ENCODE measurements around the gene DDX31.

The DDX31 gene

GRCh38 chr9:132644251-132644650 lies 25.5 kb downstream of the DDX31 start:
- Histone ChIP-seq H3K36me3 (ENCODE audit: control insufficient read depth, insufficient read depth, low read length) (peaks cover 26% of the 10 kb centered on the region), H3K27me3 (replicated peaks; ENCODE audit: control insufficient read depth, insufficient read depth, low read length) (no peaks in the 10 kb centered on the region), H3K4me3 (replicated peaks; ENCODE audit: low read depth, low read length) (no peak overlapping the region)
- no peak for DNase-seq (ENCODE audit: extremely low read depth, insufficient read length)
- TF ChIP-seq CTCF (IDR thresholded peaks at IDR 0.05; ENCODE audit: insufficient read depth, low read length, poor library complexity, severe bottlenecking) = peak; percentile 42

GRCh38 chr9:132641216-132641615 lies 28.6 kb downstream of the DDX31 start:
- DNase-seq (ENCODE audit: extremely low read depth, insufficient read length) = no peak
- H3K4me3 ChIP-seq (replicated peaks; ENCODE audit: low read depth, low read length) = no peak overlapping the region
- peaks cover 25% of the 10 kb centered on the region for H3K36me3 ChIP-seq (ENCODE audit: control insufficient read depth, insufficient read depth, low read length)
- TF ChIP-seq CTCF (IDR thresholded peaks at IDR 0.05; ENCODE audit: insufficient read depth, low read length, poor library complexity, severe bottlenecking) = no peak
- no peaks in the 10 kb centered on the region for H3K27me3 ChIP-seq (replicated peaks; ENCODE audit: control insufficient read depth, insufficient read depth, low read length)

GRCh38 chr9:132639322-132639721 lies 30.5 kb downstream of the DDX31 start:
- Histone ChIP-seq H3K4me3 (replicated peaks; ENCODE audit: low read depth, low read length) (no peak overlapping the region), H3K36me3 (ENCODE audit: control insufficient read depth, insufficient read depth, low read length) (peaks cover 18% of the 10 kb centered on the region), H3K27me3 (replicated peaks; ENCODE audit: control insufficient read depth, insufficient read depth, low read length) (no peaks in the 10 kb centered on the region)
- TF ChIP-seq CTCF (IDR thresholded peaks at IDR 0.05; ENCODE audit: insufficient read depth, low read length, poor library complexity, severe bottlenecking) = no peak
- DNase-seq (ENCODE audit: extremely low read depth, insufficient read length) = no peak

- Histone ChIP-seq H3K4me3 (replicated peaks; ENCODE audit: low read depth, low read length) (no peak overlapping the region), H3K36me3 (ENCODE audit: control insufficient read depth, insufficient read depth, low read length) (peaks cover 18% of the 10 kb centered on the region), H3K27me3 (replicated peaks; ENCODE audit: control insufficient read depth, insufficient read depth, low read length) (no peaks in the 10 kb centered on the region)
- no peak for TF ChIP-seq CTCF (IDR thresholded peaks at IDR 0.05; ENCODE audit: insufficient read depth, low read length, poor library complexity, severe bottlenecking)
- no peak for DNase-seq (ENCODE audit: extremely low read depth, insufficient read length)
Observed at GRCh38 chr9:132638240-132638639, 31.5 kb downstream of the DDX31 start.

- DNase-seq (ENCODE audit: extremely low read depth, insufficient read length) = no peak
- Histone ChIP-seq H3K27me3 (replicated peaks; ENCODE audit: control insufficient read depth, insufficient read depth, low read length) (no peaks in the 10 kb centered on the region), H3K36me3 (ENCODE audit: control insufficient read depth, insufficient read depth, low read length) (peaks cover 18% of the 10 kb centered on the region)
Observed at GRCh38 chr9:132637801-132638200, 32.0 kb downstream of the DDX31 start.

More at GRCh38 chr9:132637801-132638200, 32.0 kb downstream of the DDX31 start:
- H3K4me3 ChIP-seq (replicated peaks; ENCODE audit: low read depth, low read length) = no peak overlapping the region
- TF ChIP-seq CTCF (IDR thresholded peaks at IDR 0.05; ENCODE audit: insufficient read depth, low read length, poor library complexity, severe bottlenecking) = no peak

Data from GM06990 (cell line).